ENCODE data around the gene TGFBR1. TPM values are rescaled to one million over a fixed set of nuclear protein-coding genes. Genes with fewer than 3 reads are reported as not detected.
A peak's percentile ranks its signal among the peaks of the same experiment; 100 is the strongest.

The TGFBR1 gene
- total RNA-seq, 1 donor from 2014 or later: 206 TPM

- Mint-ChIP-seq H3K27me3 (ENCODE audit: unreplicated experiment) (no peaks in the 10 kb centered on the region), H3K9me3 (ENCODE audit: unreplicated experiment) (no peaks in the 10 kb centered on the region), H3K27ac (ENCODE audit: unreplicated experiment) (peak overlapping the region; percentile 70), H3K4me3 (ENCODE audit: unreplicated experiment) (no peak overlapping the region), H3K36me3 (ENCODE audit: low read depth, unreplicated experiment) (no peaks in the 10 kb centered on the region), H3K4me1 (ENCODE audit: unreplicated experiment) (peaks cover 15% of the 10 kb centered on the region)
- TF ChIP-seq, protein P1, sequence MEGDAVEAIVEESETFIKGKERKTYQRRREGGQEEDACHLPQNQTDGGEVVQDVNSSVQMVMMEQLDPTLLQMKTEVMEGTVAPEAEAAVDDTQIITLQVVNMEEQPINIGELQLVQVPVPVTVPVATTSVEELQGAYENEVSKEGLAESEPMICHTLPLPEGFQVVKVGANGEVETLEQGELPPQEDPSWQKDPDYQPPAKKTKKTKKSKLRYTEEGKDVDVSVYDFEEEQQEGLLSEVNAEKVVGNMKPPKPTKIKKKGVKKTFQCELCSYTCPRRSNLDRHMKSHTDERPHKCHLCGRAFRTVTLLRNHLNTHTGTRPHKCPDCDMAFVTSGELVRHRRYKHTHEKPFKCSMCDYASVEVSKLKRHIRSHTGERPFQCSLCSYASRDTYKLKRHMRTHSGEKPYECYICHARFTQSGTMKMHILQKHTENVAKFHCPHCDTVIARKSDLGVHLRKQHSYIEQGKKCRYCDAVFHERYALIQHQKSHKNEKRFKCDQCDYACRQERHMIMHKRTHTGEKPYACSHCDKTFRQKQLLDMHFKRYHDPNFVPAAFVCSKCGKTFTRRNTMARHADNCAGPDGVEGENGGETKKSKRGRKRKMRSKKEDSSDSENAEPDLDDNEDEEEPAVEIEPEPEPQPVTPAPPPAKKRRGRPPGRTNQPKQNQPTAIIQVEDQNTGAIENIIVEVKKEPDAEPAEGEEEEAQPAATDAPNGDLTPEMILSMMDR (IDR thresholded peaks at IDR 0.05; ENCODE audit: unreplicated experiment): no peak
- no peak for DNase-seq (ENCODE audit: low spot score)
These were observed 95.1 kb downstream of the TGFBR1 start for GRCh38 chr9:99199938-99200539.

DNA sequence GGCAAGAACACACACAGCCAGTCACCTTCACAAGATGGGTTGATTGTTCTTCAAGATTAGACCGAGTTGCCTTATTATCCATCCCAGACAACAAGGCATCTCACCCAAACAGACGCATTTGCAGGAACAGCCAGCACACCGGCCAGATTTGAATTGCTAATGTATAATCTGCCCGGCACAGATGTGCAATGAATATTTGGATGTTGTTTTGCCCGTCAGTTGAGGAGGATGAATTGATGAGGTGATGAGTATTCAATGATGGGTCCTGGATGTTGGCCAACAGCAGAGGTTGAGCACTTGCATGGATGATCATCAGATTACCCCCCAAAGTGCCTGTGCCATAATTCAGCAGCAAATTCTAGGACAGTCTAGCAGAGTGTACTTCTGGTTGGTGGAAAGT is 96.7 kb downstream of the TGFBR1 start:
- no peaks in the 10 kb centered on the region for H3K9me3 Mint-ChIP-seq (ENCODE audit: unreplicated experiment)
- H3K4me3 Mint-ChIP-seq (ENCODE audit: unreplicated experiment): no peak overlapping the region
- H3K27ac Mint-ChIP-seq (ENCODE audit: unreplicated experiment): no peak overlapping the region
- H3K36me3 Mint-ChIP-seq (ENCODE audit: low read depth, unreplicated experiment): no peaks in the 10 kb centered on the region
- TF ChIP-seq, protein P1 (IDR thresholded peaks at IDR 0.05; ENCODE audit: unreplicated experiment): no peak
- peaks cover 13% of the 10 kb centered on the region for H3K4me1 Mint-ChIP-seq (ENCODE audit: unreplicated experiment)
- no peaks in the 10 kb centered on the region for H3K27me3 Mint-ChIP-seq (ENCODE audit: unreplicated experiment)
- no peak for DNase-seq (ENCODE audit: low spot score)

Other genes with a start within 250 kb of the TGFBR1 start
- 24.0 TPM for gene COL15A1, start 161.2 kb upstream of the TGFBR1 start, total RNA-seq (ENCODE audit: unreplicated experiment)
- 28.9 TPM for gene ALG2, start 116.8 kb downstream of the TGFBR1 start, total RNA-seq (ENCODE audit: unreplicated experiment)
- gene SEC61B, start 117.2 kb downstream of the TGFBR1 start, total RNA-seq (ENCODE audit: unreplicated experiment): 203 TPM